Smooth muscle cell (in vitro differentiated cells): ENCODE results near the gene C12orf43. TPM values are rescaled to one million over a fixed set of nuclear protein-coding genes. Genes with fewer than 3 reads are reported as not detected.

Experiments
- DNase-seq: peaks from one replicate; lab custom pipeline; 2025; ENCODE audit not compliant: unreplicated experiment; lab: John Stamatoyannopoulos, UW
- H2AFZ ChIP-seq: fragments of 200-600 bp; sonication (generic); 2 replicates; pipeline ENCODE4 v1.6.0; 2016; ENCODE audit warnings: antibody characterized with exemption, low read depth, mild to moderate bottlenecking
- H3F3A ChIP-seq: fragments of 200-600 bp; sonication (generic); 2 replicates; pipeline ENCODE4 v1.6.0; 2017; ENCODE audit warnings: antibody characterized with exemption, low read depth
- H3K27ac ChIP-seq: fragments of 200-600 bp; sonication (generic); 2 replicates; pipeline ENCODE4 v1.5.1; 2016; ENCODE audit warnings: low read depth, mild to moderate bottlenecking
- H3K27me3 ChIP-seq: fragments of 200-600 bp; sonication (generic); 2 replicates; pipeline ENCODE4 v1.6.1; 2016; ENCODE audit warnings: low read depth, mild to moderate bottlenecking
- H3K36me3 ChIP-seq: fragments of 200-600 bp; sonication (generic); 2 replicates; pipeline ENCODE4 v1.5.1; 2016; ENCODE audit warnings: low read depth
- H3K4me1 ChIP-seq: fragments of 200-600 bp; sonication (generic); 2 replicates; pipeline ENCODE4 v1.5.1; 2016; ENCODE audit warnings: low read depth
- H3K4me2 ChIP-seq: fragments of 200-600 bp; sonication (generic); 2 replicates; pipeline ENCODE4 v1.6.0; 2016; ENCODE audit warnings: mild to moderate bottlenecking
- H3K4me3 ChIP-seq: fragments of 200-600 bp; sonication (generic); 2 replicates; pipeline ENCODE4 v1.5.1; 2016; ENCODE audit warnings: mild to moderate bottlenecking
- H3K79me2 ChIP-seq: fragments of 200-600 bp; sonication (generic); 2 replicates; pipeline ENCODE4 v1.6.0; 2016; ENCODE audit warnings: low read depth, mild to moderate bottlenecking
- H3K9ac ChIP-seq: fragments of 200-600 bp; sonication (generic); 2 replicates; pipeline ENCODE4 v1.6.0; 2016; ENCODE audit warnings: low read depth
- H3K9me3 ChIP-seq: fragments of 200-600 bp; sonication (generic); replicated peaks from 2 replicates; pipeline ENCODE4 v1.5.1; 2016; ENCODE audit warnings: low read depth
- H4K20me1 ChIP-seq: fragments of 200-600 bp; sonication (generic); 2 replicates; pipeline ENCODE4 v1.6.0; 2016; ENCODE audit warnings: low read depth
- CTCF ChIP-seq: fragments of 200-600 bp; sonication (generic); IDR thresholded peaks from 2 replicates; pipeline ENCODE4 v1.5.1; 2017; ENCODE audit warnings: borderline replicate concordance, mild to moderate bottlenecking, antibody characterized with exemption; ENCODE audit not compliant: insufficient read depth, poor library complexity, severe bottlenecking
- WGBS: methylation state at CpG from one replicate; pipeline ENCODE4 v1.1.7; 2016; ENCODE audit warnings: low lambda C conversion rate; 5-methylcytosine and 5-hydroxymethylcytosine counted together
- polyA plus RNA-seq: library from polyadenylated mRNA; unstranded; fragments of >200 nt; fragmentation: Nextera tagmentation; extraction: Ambion mirVana; gene quantifications from 2 replicates; pipeline ENCODE4 v1.2.1, GENCODE V29; 2016
- total RNA-seq: library from RNA; depleted of rRNA; stranded (reverse); fragments of >200 nt; gene quantifications from 2 replicates; pipeline ENCODE4 v1.2.3, GENCODE V29; 2014

Gene C12orf43
- total and polyA plus RNA-seq, 2 experiments from 2014 or later, result 9.4 to 14.1 TPM

GRCh38 chr12:120999191-121000120 lies 16.8 kb downstream of the C12orf43 start:
- Histone ChIP-seq H3K9me3 (no peaks in the 10 kb centered on the region), H3K4me2 (no peak overlapping the region), H3K36me3 (peaks cover 6% of the 10 kb centered on the region), H3K4me3 (no peak overlapping the region), H3K4me1 (no peaks in the 10 kb centered on the region), H3F3A (no peaks in the 10 kb centered on the region), H3K27me3 (no peaks in the 10 kb centered on the region), H3K27ac (no peak overlapping the region), H3K79me2 (no peaks in the 10 kb centered on the region), H3K9ac (no peak overlapping the region), H2AFZ (no peak overlapping the region), H4K20me1 (no peaks in the 10 kb centered on the region)
- DNase-seq, result no peak
- no peak for TF ChIP-seq CTCF
- 57% methylated on average over 20 of the region's 23 CpGs for WGBS

GRCh38 chr12:120998435-120998834 lies 17.9 kb downstream of the C12orf43 start:
- Histone ChIP-seq H3K4me1 (no peaks in the 10 kb centered on the region), H3K4me3 (no peak overlapping the region), H3K27me3 (peaks cover under 1% of the 10 kb centered on the region), H3K9ac (no peak overlapping the region), H3F3A (no peaks in the 10 kb centered on the region), H3K4me2 (no peak overlapping the region), H2AFZ (no peak overlapping the region), H4K20me1 (no peaks in the 10 kb centered on the region), H3K9me3 (no peaks in the 10 kb centered on the region), H3K79me2 (no peaks in the 10 kb centered on the region), H3K36me3 (peaks cover 5% of the 10 kb centered on the region), H3K27ac (no peak overlapping the region)
- 83% methylated on average over 3 of the region's 3 CpGs for WGBS
- DNase-seq, result no peak
- no peak for TF ChIP-seq CTCF

- no peaks in the 10 kb centered on the region for H3K4me1 ChIP-seq
- WGBS, result 89% methylated on average over 9 of the region's 9 CpGs
- TF ChIP-seq CTCF, result no peak
These were observed 18.8 kb downstream of the C12orf43 start for GRCh38 chr12:120997448-120997847.

More at GRCh38 chr12:120997448-120997847, 18.8 kb downstream of the C12orf43 start:
- H3K9me3 ChIP-seq, result no peaks in the 10 kb centered on the region
- no peak for DNase-seq
- H3K4me3 ChIP-seq, result no peak overlapping the region
- no peak overlapping the region for H3K9ac ChIP-seq
- H3K27me3 ChIP-seq, result peaks cover 5% of the 10 kb centered on the region
- H3K36me3 ChIP-seq, result no peaks in the 10 kb centered on the region
- H3K79me2 ChIP-seq, result no peaks in the 10 kb centered on the region
- H3F3A ChIP-seq, result no peaks in the 10 kb centered on the region
- H3K27ac ChIP-seq, result no peak overlapping the region
- H4K20me1 ChIP-seq, result no peaks in the 10 kb centered on the region
- no peak overlapping the region for H2AFZ ChIP-seq
- H3K4me2 ChIP-seq, result no peak overlapping the region
